Measurements from ENCODE around the gene UGT1A8.
"Not testable (repeated sequence)": the region's sequence is repeated elsewhere in the genome, so short reads cannot be mapped to it uniquely, and the experiment has no call there.

Gene UGT1A8

DNA sequence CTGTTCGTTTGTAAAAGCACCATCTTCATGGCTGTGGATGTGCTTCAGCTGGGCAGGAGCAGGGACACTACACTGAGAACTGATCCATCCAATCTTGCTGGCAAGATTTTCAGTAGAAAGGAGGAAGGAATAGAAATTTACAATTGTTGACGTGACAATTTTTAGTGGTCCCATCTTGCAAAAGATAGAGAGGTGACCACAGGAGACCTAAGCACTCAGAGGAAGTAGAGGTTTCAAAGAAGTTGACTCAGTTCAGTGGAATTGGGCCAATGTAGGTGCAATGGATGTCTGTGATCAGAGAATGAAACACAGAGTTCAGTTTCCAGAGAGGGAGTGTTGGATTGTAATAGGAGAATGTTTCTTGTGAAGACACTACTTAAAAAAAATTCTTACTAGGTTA is 96.7 kb downstream of the UGT1A8 start:
- TF ChIP-seq JUND (IDR thresholded peaks at IDR 0.05; ENCODE audit: low read depth) = no peak
- DNase-seq (ENCODE audit: low read depth in 1 of 2, low spot score in 1 of 2) = no peak
- in situ Hi-C loops (cut with HindIII; ENCODE audit: low pct_unique_long_range_greater_than_20kb, low sequenced_read_pairs) = no loop called here

DNA sequence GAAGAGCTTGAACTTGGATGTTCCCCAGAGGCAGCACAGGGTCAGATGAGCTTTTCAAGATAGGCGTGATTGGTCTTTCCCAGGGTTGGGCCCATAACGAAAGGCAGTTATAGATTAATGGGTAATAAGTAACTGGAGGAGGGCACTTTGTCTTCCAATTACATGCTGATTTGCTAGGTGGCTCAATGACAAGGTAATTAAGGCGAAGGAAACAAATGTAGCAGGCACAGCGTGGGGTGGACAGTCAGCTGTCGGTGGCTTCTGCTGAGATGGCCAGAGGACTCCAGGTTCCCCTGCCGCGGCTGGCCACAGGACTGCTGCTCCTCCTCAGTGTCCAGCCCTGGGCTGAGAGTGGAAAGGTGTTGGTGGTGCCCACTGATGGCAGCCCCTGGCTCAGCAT is 101.1 kb downstream of the UGT1A8 start, which contains the start of gene UGT1A4:
Gene UGT1A4, plus strand, starts transcription at position 185 of the 400 bp plus-strand sequence. Its CDS starts 85 bp downstream, at position 270.
- DNase-seq (ENCODE audit: low read depth in 1 of 2, low spot score in 1 of 2) = no peak
- TF ChIP-seq JUND (IDR thresholded peaks at IDR 0.05; ENCODE audit: low read depth) = no peak
- in situ Hi-C loops (cut with HindIII; ENCODE audit: low pct_unique_long_range_greater_than_20kb, low sequenced_read_pairs) = no loop called here

DNA sequence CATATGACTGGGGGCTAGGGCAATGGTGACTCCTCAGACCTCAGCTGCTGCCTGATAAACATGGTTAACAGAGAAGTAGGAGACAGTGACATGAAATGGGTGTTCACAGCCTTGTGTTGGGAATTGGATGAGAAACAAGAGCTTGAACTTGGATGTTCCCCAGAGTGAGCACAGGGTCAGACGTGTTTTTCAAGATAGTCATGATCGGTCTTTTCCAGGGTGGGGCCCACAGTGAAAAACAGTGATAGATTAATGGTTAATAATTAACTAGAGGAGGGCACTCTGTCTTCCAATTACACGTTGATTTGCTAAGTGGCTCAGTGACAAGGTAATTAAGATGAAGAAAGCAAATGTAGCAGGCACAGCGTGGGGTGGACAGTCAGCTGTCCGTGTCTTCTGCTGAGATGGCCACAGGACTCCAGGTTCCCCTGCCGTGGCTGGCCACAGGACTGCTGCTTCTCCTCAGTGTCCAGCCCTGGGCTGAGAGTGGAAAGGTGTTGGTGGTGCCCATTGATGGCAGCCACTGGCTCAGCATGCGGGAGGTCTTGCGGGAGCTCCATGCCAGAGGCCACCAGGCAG is 111.4 kb downstream of the UGT1A8 start, which contains the start of gene UGT1A3:
Gene UGT1A3, plus strand, starts transcription at position 320 of the 579 bp plus-strand sequence. Its CDS starts 85 bp downstream, at position 405.
- TF ChIP-seq JUND (IDR thresholded peaks at IDR 0.05; ENCODE audit: low read depth) = no peak
- in situ Hi-C loops (cut with HindIII; ENCODE audit: low pct_unique_long_range_greater_than_20kb, low sequenced_read_pairs) = no loop called here
- no peak for DNase-seq (ENCODE audit: low read depth in 1 of 2, low spot score in 1 of 2)

DNA sequence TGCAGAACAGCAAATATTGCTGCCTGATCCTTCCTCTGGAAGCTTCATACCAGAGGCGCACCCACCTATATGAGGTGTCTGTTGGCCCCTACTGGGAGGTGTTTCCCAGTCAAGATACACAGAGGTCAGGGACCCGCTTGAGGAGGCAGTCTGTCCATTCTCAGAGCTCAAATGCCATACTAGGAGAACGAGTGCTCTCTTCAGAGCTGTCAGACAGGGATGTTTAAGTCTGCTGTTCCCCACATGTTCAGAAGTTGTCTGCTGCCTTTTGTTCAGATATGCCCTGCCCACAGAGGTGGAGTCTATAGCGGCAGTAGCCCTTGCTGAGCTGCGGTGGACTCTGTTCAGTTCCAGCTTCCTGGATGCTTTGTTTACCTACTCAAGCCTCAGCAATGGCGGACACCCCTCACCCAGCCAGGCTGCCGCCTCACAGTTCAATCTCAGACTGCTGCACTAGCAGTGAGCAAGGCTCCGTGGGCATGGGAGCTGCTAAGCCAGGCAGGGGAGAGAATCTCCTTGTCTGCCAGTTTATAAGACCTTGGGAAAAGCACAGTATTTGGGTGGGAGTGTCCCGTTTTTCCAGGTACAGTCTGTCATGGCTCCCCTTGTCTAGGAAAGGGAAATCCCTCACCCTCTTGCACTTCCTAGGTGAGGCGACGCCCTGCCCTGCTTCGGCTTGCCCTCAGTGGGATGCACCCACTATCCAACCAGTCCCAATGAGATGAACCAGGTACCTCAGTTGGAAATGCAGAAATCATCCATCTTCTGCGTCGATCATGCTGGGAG is 119.6 kb downstream of the UGT1A8 start:
- DNase-seq (ENCODE audit: low read depth in 1 of 2, low spot score in 1 of 2); in situ Hi-C loops (cut with HindIII; ENCODE audit: low pct_unique_long_range_greater_than_20kb, low sequenced_read_pairs): not testable (repeated sequence)

DNA sequence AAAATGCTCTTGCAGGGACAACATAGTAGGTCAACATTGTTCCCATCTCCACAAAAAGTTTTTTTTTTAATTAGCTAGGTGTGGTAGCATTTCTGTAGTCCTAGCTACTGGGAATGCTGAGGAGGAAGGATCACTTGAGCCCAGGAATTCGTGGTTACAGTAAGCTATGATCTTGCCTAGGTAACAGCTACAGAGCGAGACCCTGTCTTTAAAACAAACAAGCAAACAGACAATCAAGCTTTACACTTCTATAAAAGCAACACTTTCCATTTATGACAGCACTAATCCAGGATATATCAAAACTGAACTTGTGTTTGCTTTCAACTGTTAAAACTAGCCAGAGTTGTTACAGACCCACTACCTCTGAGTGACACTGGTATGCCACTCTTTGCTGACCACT is 123.4 kb downstream of the UGT1A8 start:
- TF ChIP-seq JUND (IDR thresholded peaks at IDR 0.05; ENCODE audit: low read depth) = no peak
- in situ Hi-C loops (cut with HindIII; ENCODE audit: low pct_unique_long_range_greater_than_20kb, low sequenced_read_pairs) = no loop called here

DNA sequence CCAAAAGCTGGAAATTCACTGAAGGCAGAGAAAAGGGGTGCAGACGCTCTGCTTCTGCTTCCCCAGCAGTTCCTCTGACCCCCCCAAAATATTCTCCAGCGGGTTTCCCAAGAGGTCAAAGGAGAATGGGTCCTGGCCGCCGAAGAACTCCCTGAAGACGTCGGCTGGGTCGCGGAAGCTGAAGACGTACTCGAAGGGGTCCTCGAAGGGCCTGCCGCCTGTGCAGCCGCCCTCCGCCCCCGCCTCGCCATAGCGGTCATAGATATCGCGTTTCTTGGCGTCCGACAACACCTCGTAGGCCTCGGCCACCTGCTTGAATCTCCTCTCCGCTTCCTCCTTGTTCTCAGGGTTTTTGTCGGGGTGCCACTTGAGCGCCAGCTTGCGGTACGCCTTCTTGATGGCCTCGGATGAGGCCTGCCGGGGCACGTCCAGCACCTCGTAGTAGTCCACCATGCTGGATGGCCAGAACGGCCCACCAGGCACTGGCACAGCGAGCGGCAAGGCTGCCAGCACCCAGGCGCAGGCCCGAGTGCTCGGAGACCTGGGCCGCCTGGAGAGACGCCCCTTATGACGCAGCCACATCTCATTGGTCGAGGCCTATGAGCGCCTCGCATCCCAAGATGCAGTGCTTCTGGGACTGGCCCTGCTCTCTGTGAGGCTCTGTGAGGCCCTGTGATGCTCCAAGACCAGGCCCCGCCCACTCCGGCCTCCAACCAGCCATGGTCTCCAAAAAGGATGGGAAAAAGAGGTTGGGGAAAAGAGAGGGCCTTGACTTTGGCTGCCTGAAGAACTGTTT is 126.2 kb downstream of the UGT1A8 start:
- in situ Hi-C loops (cut with HindIII; ENCODE audit: low pct_unique_long_range_greater_than_20kb, low sequenced_read_pairs) = no loop called here
- no peak for DNase-seq (ENCODE audit: low read depth in 1 of 2, low spot score in 1 of 2)

More for the DNA sequence above, 123.4 kb downstream of the UGT1A8 start:
- no peak for DNase-seq (ENCODE audit: low read depth in 1 of 2, low spot score in 1 of 2)

GRCh38 chr2:233745073-233745755 is 127.8 kb downstream of the UGT1A8 start:
- no peak for DNase-seq (ENCODE audit: low read depth in 1 of 2, low spot score in 1 of 2)
- no peak for TF ChIP-seq JUND (IDR thresholded peaks at IDR 0.05; ENCODE audit: low read depth)
- in situ Hi-C loops (cut with HindIII; ENCODE audit: low pct_unique_long_range_greater_than_20kb, low sequenced_read_pairs) = no loop called here

More for the DNA sequence above, 126.2 kb downstream of the UGT1A8 start:
- TF ChIP-seq JUND (IDR thresholded peaks at IDR 0.05; ENCODE audit: low read depth) = no peak

DNA sequence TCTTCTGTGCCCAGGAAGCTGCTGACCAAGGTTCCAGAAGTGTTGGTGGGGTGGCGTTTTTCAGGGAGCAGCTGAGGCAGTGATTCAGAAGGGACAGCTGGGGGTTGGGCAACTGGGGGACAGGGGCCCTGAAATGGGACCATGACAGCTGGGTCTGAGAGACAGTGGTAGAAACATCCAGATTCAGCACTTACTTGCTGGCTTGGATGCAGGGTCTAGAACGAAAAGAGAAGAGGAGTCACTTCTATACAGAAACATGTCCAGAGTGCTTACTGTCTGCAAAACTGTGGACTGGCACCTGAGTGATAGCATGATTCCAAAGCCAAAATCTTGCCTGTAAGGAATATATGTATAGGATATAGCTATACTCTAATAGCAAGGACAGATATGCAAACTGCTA is 128.4 kb downstream of the UGT1A8 start:
- in situ Hi-C loops (cut with HindIII; ENCODE audit: low pct_unique_long_range_greater_than_20kb, low sequenced_read_pairs) = not testable (repeated sequence)

GRCh38 chr2:233746475-233747282 is 129.2 kb downstream of the UGT1A8 start:
- DNase-seq (ENCODE audit: low read depth in 1 of 2, low spot score in 1 of 2) = no peak
- in situ Hi-C loops (cut with HindIII; ENCODE audit: low pct_unique_long_range_greater_than_20kb, low sequenced_read_pairs) = no loop called here
- TF ChIP-seq JUND (IDR thresholded peaks at IDR 0.05; ENCODE audit: low read depth) = no peak

More for the DNA sequence above, 128.4 kb downstream of the UGT1A8 start:
- not testable (repeated sequence) for DNase-seq (ENCODE audit: low read depth in 1 of 2, low spot score in 1 of 2)

DNA sequence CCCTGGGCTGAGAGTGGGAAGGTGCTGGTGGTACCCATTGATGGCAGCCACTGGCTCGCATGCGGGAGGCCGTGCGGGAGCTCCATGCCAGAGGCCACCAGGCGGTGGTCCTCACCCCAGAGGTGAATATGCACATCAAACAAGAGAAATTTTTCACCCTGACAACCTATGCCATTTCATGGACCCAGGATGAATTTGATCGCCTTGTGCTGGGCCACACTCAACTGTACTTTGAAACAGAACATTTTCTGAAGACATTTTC is 129.8 kb downstream of the UGT1A8 start:
- DNase-seq (ENCODE audit: low read depth in 1 of 2, low spot score in 1 of 2) = no peak
- in situ Hi-C loops (cut with HindIII; ENCODE audit: low pct_unique_long_range_greater_than_20kb, low sequenced_read_pairs) = no loop called here
- no peak for TF ChIP-seq JUND (IDR thresholded peaks at IDR 0.05; ENCODE audit: low read depth)

- in situ Hi-C loops (cut with HindIII; ENCODE audit: low pct_unique_long_range_greater_than_20kb, low sequenced_read_pairs); DNase-seq (ENCODE audit: low read depth in 1 of 2, low spot score in 1 of 2): not testable (repeated sequence)
Observed at GRCh38 chr2:233750689-233751088, 133.3 kb downstream of the UGT1A8 start.

- in situ Hi-C loops (cut with HindIII; ENCODE audit: low pct_unique_long_range_greater_than_20kb, low sequenced_read_pairs); DNase-seq (ENCODE audit: low read depth in 1 of 2, low spot score in 1 of 2): not testable (repeated sequence)
Observed at GRCh38 chr2:233751212-233752009, 134.0 kb downstream of the UGT1A8 start.

Measured in T47D (cell line).